Choroid plexus epithelial cell (primary cell): ENCODE data around the gene INCA1.

Source experiments
- DNase-seq: peaks from one replicate; pipeline ENCODE4 v3.0.0-alpha.2; 2010; ENCODE audit warnings: low read depth
- H3K4me3 ChIP-seq: 2 replicates; pipeline ENCODE4 v1.5.1; 2011; ENCODE audit warnings: low read depth, mild to moderate bottlenecking, control low read depth, low read length, moderate library complexity
- TF ChIP-seq, protein P1 (sequence below): conservative IDR thresholded peaks from 2 replicates; pipeline ENCODE4 v1.5.1; 2011; ENCODE audit warnings: low read depth, mild to moderate bottlenecking, control low read depth, inconsistent platforms, low read length, moderate library complexity

INCA1 gene

GRCh38 chr17:5027299-5027698 lies 30.0 kb upstream of the INCA1 start:
- no peak overlapping the region for H3K4me3 ChIP-seq
- TF ChIP-seq, protein P1, sequence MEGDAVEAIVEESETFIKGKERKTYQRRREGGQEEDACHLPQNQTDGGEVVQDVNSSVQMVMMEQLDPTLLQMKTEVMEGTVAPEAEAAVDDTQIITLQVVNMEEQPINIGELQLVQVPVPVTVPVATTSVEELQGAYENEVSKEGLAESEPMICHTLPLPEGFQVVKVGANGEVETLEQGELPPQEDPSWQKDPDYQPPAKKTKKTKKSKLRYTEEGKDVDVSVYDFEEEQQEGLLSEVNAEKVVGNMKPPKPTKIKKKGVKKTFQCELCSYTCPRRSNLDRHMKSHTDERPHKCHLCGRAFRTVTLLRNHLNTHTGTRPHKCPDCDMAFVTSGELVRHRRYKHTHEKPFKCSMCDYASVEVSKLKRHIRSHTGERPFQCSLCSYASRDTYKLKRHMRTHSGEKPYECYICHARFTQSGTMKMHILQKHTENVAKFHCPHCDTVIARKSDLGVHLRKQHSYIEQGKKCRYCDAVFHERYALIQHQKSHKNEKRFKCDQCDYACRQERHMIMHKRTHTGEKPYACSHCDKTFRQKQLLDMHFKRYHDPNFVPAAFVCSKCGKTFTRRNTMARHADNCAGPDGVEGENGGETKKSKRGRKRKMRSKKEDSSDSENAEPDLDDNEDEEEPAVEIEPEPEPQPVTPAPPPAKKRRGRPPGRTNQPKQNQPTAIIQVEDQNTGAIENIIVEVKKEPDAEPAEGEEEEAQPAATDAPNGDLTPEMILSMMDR: no peak
- no peak for DNase-seq

DNA sequence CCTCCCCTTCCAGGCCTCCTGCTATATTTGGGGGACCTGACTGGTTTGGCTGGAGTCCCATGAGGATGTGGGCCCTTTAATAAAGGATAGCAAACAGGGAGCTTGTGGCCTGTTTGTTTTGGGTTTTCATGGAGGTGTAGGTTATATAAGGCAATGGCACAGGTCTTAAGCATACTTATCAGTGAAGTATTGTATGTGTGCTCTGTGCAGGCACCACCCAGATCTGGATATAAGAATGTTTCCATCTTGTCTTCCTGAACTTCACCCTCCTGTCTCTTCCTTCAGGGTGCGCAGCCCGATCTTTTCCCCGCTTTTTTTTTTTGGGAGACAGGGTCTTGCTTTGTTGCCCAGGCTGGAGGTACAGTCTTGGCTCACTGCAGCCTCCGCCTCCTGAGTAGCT lies 27.3 kb upstream of the INCA1 start:
- TF ChIP-seq, protein P1: no peak
- no peak overlapping the region for H3K4me3 ChIP-seq
- DNase-seq: no peak

- TF ChIP-seq, protein P1: no peak
- DNase-seq: no peak
- H3K4me3 ChIP-seq: no peak overlapping the region
Measured at GRCh38 chr17:5023588-5024147, 26.3 kb upstream of the INCA1 start.

DNA sequence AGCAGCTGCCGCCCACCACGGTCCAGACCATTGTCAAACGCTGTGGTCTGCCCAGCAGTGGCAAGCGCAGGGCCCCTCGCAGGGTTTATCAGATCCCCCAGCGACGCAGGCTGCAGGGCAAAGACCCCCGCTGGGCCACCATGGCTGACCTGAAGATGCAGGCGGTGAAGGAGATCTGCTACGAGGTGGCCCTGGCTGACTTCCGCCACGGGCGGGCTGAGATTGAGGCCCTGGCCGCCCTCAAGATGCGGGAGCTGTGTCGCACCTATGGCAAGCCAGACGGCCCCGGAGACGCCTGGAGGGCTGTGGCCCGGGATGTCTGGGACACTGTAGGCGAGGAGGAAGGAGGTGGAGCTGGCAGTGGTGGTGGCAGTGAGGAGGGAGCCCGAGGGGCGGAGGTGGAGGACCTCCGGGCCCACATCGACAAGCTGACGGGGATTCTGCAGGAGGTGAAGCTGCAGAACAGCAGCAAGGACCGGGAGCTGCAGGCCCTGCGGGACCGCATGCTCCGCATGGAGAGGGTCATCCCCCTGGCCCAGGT lies 24.9 kb upstream of the INCA1 start:
- TF ChIP-seq, protein P1: no peak
- no peak for DNase-seq
- no peak overlapping the region for H3K4me3 ChIP-seq

DNA sequence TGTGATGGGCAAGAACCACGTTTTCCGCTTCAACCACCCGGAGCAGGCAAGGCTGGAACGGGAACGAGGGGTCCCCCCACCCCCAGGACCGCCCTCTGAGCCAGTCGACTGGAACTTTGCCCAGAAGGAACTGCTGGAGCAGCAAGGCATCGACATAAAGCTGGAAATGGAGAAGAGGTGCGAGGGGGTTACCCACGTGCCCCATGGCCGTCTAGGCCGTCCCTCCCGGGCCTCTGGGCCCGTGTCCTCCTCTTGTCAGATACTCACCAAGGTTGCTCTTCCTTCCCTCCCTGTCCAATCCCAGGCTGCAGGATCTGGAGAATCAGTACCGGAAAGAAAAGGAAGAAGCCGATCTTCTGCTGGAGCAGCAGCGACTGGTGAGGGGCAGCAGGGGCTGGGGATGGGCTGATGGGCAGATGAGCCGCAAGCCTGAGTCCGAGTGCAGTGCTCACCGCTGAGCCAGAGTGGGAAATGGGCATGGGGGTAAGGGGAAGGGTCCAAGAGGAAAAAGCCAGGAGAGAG lies 23.2 kb upstream of the INCA1 start:
- no peak for DNase-seq
- TF ChIP-seq, protein P1: no peak
- no peak overlapping the region for H3K4me3 ChIP-seq

DNA sequence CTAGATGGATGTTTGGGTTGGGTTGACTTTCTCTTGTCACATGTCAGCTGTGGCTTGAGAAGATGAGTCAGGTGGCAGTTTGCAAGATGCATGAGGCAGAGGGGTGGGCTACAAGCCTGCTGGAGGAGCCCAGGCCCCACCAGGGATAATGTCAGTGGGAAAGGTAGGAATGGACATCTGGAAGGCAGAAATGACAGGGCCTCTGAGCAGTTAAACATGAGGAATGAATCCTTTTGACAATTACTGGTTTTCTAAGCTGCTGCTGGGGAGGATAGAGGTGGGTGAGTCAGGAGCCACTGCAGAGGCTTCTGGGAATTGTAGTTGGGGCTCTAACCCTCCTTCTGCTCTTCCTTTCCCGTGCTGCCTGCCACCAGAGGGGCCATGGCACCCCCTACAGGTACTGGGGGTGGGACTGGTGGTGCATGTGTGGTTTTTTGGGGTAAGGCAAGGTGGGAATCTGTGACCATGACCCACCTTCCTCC lies 22.2 kb upstream of the INCA1 start:
- peak; percentile 22 for DNase-seq
- no peak overlapping the region for H3K4me3 ChIP-seq
- TF ChIP-seq, protein P1: peak; percentile 18

- TF ChIP-seq, protein P1: no peak
- no peak overlapping the region for H3K4me3 ChIP-seq
- DNase-seq: no peak
Measured at GRCh38 chr17:5014357-5014756, 17.0 kb upstream of the INCA1 start.
